Fibroblast of mammary gland (primary cell): Measurements from ENCODE around the gene NTNG1.
"Not testable (repeated sequence)": the region's sequence is repeated elsewhere in the genome, so short reads cannot be mapped to it uniquely, and the experiment has no call there.

Experiments used
- DNase-seq: peaks from one replicate; pipeline ENCODE4 v3.0.0-alpha.2; 2010; ENCODE audit warnings: low read depth
- H3K4me3 ChIP-seq: 2 replicates; pipeline ENCODE4 v1.5.1; 2011; ENCODE audit warnings: low read depth, mild to moderate bottlenecking, low read length, moderate library complexity; ENCODE audit not compliant: control insufficient read depth
- TF ChIP-seq, protein P1 (sequence below): conservative IDR thresholded peaks from 2 replicates; pipeline ENCODE4 v1.5.1; 2011; ENCODE audit warnings: low read depth, low read length, inconsistent platforms; ENCODE audit not compliant: control insufficient read depth, insufficient read depth

The NTNG1 gene

DNA sequence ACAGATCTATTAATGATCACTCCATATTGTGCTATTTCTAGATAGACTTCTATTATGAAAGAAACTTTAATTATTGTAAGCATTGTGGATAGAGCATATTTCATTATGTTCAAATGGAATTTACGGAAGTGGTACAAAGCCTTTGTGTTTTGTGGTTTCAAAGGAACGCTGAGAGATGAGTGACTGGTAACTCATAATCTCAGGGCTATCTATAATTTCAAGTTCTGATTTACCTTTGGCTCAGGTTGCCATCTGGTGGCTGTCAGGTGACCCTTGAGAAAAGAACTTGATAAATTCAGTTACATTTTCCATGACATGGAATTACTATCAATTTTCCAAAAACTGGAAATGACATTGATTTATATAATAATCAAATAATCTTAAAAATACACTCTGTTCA, 12.2 kb downstream of the NTNG1 start:
- TF ChIP-seq, protein P1, sequence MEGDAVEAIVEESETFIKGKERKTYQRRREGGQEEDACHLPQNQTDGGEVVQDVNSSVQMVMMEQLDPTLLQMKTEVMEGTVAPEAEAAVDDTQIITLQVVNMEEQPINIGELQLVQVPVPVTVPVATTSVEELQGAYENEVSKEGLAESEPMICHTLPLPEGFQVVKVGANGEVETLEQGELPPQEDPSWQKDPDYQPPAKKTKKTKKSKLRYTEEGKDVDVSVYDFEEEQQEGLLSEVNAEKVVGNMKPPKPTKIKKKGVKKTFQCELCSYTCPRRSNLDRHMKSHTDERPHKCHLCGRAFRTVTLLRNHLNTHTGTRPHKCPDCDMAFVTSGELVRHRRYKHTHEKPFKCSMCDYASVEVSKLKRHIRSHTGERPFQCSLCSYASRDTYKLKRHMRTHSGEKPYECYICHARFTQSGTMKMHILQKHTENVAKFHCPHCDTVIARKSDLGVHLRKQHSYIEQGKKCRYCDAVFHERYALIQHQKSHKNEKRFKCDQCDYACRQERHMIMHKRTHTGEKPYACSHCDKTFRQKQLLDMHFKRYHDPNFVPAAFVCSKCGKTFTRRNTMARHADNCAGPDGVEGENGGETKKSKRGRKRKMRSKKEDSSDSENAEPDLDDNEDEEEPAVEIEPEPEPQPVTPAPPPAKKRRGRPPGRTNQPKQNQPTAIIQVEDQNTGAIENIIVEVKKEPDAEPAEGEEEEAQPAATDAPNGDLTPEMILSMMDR = no peak
- DNase-seq = no peak
- no peak overlapping the region for H3K4me3 ChIP-seq

DNA sequence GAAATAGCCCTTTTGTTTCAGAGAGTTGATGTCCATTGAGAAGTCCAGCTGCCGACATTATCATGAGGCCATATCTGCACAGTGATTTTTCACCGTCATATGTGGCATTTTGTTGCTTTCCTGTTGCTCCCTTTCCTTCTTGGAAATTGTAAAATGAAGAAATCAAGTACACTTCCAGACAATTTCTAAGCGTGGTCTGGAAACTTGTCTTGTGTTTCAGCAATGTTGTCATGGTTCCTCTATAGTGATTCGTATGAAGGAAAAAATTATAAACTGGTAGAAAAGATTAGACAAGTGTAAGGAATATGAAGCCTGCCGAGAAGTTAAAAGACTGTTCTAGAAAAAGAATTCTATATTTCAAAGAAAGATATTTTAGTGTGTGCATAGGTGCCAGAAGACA, 17.7 kb downstream of the NTNG1 start:
- no peak for DNase-seq
- H3K4me3 ChIP-seq = no peak overlapping the region
- TF ChIP-seq, protein P1 = no peak

DNA sequence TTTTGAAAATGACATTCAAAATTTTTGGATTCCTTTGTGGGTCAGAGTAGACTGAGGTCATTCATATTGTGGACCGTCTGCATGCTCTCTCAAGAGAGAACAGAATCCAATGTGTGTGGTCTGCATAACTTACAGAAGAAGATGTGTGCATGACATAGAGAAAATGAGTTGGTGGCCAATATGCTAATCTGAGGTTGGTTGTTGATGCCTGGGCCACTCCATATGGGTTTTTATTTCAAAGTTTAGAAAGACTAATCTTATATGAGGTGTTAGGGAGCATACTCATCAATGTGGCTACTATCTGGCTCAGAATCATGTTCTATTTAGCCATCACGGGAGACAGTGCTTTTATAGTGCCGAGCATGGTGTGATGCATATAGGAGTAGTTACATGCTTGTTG, 18.2 kb downstream of the NTNG1 start:
- TF ChIP-seq, protein P1 = no peak

DNA sequence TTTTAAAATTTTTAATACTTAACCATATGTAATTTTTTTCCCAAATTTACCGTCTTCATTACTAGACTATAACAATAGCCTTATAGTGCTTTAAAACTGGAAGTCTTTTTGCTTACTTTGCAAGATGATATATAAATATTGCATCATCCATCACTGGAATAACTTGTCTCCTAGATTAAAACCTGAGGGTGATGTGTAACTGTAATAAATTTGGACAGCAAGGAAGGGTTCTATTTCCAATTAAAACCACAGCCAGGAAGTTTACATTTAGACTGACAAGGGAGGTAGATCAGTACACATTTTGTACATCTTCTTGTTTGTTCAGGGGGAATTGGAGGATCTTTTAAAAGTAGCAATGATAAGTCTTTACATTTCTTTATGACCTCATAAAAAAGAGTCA, 21.9 kb downstream of the NTNG1 start:
- H3K4me3 ChIP-seq = no peak overlapping the region
- DNase-seq = no peak
- TF ChIP-seq, protein P1 = no peak

More for the DNA sequence above, 18.2 kb downstream of the NTNG1 start:
- no peak for DNase-seq
- H3K4me3 ChIP-seq = no peak overlapping the region

DNA sequence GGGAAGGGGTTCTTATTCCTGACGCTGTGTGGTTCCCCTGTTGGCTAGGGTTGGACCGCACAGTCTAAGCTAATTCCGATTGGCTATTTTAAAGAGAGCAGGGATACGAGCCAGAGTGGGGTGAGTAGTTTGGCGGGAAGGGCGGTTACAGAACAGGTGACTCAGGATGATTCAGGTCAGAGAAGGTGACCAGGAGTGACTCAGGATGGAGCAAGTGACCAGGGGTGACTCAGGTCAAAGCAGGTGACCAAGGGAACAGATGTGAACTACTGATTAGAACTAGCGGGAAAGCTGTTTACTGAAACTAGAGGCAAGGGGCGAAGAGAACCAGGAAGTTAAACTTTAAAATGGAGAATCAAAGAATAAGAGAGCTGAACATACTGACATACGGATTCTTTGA, 24.1 kb downstream of the NTNG1 start:
- H3K4me3 ChIP-seq = not testable (repeated sequence)
- peak; percentile 10 for DNase-seq

DNA sequence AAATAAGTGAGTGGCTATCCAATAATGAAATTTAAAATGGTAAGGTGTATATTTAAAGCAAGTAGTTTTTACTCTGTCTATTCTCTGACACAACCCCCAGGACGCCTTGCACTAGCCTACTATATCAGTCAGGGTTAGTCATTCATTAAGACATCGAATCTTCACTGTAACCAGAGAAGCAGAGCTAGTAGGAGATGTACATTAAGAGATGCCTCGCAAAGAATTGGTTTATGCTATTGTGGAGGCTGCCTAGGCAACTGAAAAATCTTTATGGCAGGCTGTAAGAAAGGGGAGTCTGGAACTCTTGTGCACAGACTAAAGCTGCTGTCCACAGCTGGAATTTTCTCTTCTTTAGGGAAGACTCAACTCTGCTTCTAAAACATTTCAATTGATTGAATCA, 28.8 kb downstream of the NTNG1 start:
- DNase-seq = no peak
- TF ChIP-seq, protein P1 = no peak
- no peak overlapping the region for H3K4me3 ChIP-seq

DNA sequence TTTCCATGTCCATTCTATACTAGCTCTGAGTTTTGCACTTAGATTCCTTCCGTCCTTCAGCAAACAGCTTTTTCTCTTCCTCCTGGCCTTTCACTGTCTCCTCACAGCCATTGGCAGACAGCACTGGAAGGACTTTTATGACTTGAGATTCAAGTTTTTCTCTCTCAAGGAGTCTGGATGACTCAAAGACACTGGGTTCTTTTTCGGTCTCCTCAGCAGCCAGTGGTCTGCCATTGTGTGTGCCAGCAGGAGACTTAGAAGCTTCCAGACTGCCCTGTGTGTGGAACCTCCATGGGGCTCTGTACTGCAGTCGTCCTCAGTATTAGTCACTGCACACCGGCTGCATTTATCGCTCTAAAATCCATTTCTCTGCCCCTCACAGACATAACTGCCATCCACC, 30.5 kb downstream of the NTNG1 start:
- no peak overlapping the region for H3K4me3 ChIP-seq
- no peak for DNase-seq
- TF ChIP-seq, protein P1 = no peak
